Measurements from ENCODE around the gene C5orf22.
A peak's percentile ranks its signal among the peaks of the same experiment; 100 is the strongest.
"Not testable (repeated sequence)": the region's sequence is repeated elsewhere in the genome, so short reads cannot be mapped to it uniquely, and the experiment has no call there.

C5orf22 gene

GRCh38 chr5:31531888-31532547, at the start of gene C5orf22, which contains the start of gene DROSHA:
Gene C5orf22, plus strand, starts transcription at chr5:31532301. Its CDS starts 92 bp downstream, at chr5:31532393.
Gene DROSHA, minus strand, starts transcription at chr5:31532093. Its CDS starts 3,034 bp downstream, at chr5:31529059.
- DNase-seq (ENCODE audit: low read depth, low spot score), result peak; percentile 99

GRCh38 chr5:31485376-31486207, 46.5 kb upstream of the C5orf22 start:
- no peak for DNase-seq (ENCODE audit: low read depth, low spot score)

- no peak for DNase-seq (ENCODE audit: low read depth, low spot score)
These were observed 45.7 kb upstream of the C5orf22 start for GRCh38 chr5:31486441-31486840.

- DNase-seq (ENCODE audit: low read depth, low spot score), result no peak
These were observed 44.6 kb upstream of the C5orf22 start for GRCh38 chr5:31487506-31487905.

GRCh38 chr5:31492869-31493268, 39.2 kb upstream of the C5orf22 start:
- no peak for DNase-seq (ENCODE audit: low read depth, low spot score)

GRCh38 chr5:31495336-31495735, 36.8 kb upstream of the C5orf22 start:
- DNase-seq (ENCODE audit: low read depth, low spot score), result no peak

- DNase-seq (ENCODE audit: low read depth, low spot score), result no peak
These were observed 35.8 kb upstream of the C5orf22 start for GRCh38 chr5:31496301-31496700.

- DNase-seq (ENCODE audit: low read depth, low spot score), result no peak
These were observed 35.2 kb upstream of the C5orf22 start for GRCh38 chr5:31496891-31497290.

GRCh38 chr5:31500256-31500655, 31.8 kb upstream of the C5orf22 start:
- DNase-seq (ENCODE audit: low read depth, low spot score), result no peak

GRCh38 chr5:31502506-31502905, 29.6 kb upstream of the C5orf22 start:
- no peak for DNase-seq (ENCODE audit: low read depth, low spot score)

GRCh38 chr5:31504529-31504928, 27.6 kb upstream of the C5orf22 start:
- DNase-seq (ENCODE audit: low read depth, low spot score), result no peak

GRCh38 chr5:31511305-31511704, 20.8 kb upstream of the C5orf22 start:
- DNase-seq (ENCODE audit: low read depth, low spot score), result no peak

- no peak for DNase-seq (ENCODE audit: low read depth, low spot score)
These were observed 15.3 kb upstream of the C5orf22 start for GRCh38 chr5:31516802-31517201.

GRCh38 chr5:31523041-31523440, 9.1 kb upstream of the C5orf22 start:
- no peak for DNase-seq (ENCODE audit: low read depth, low spot score)

- DNase-seq (ENCODE audit: low read depth, low spot score), result no peak
These were observed 1.4 kb upstream of the C5orf22 start for GRCh38 chr5:31530541-31531265.

- peak; percentile 51 for DNase-seq (ENCODE audit: low read depth, low spot score)
These were observed 586 bp upstream of the C5orf22 start for GRCh38 chr5:31531543-31531887.

- DNase-seq (ENCODE audit: low read depth, low spot score), result no peak
These were observed 2.5 kb downstream of the C5orf22 start for GRCh38 chr5:31534527-31535046.

- DNase-seq (ENCODE audit: low read depth, low spot score), result no peak
These were observed 4.8 kb downstream of the C5orf22 start for GRCh38 chr5:31536873-31537272.

- no peak for DNase-seq (ENCODE audit: low read depth, low spot score)
These were observed 5.2 kb downstream of the C5orf22 start for GRCh38 chr5:31537349-31537748.

- peak; percentile 58 for DNase-seq (ENCODE audit: low read depth, low spot score)
These were observed 5.8 kb downstream of the C5orf22 start for GRCh38 chr5:31537851-31538250.

GRCh38 chr5:31549114-31549513, 17.0 kb downstream of the C5orf22 start:
- not testable (repeated sequence) for DNase-seq (ENCODE audit: low read depth, low spot score)

- DNase-seq (ENCODE audit: low read depth, low spot score), result no peak
These were observed 19.8 kb downstream of the C5orf22 start for GRCh38 chr5:31551878-31552277.
